ENCODE results near the gene HSD17B12.

HSD17B12 gene

DNA sequence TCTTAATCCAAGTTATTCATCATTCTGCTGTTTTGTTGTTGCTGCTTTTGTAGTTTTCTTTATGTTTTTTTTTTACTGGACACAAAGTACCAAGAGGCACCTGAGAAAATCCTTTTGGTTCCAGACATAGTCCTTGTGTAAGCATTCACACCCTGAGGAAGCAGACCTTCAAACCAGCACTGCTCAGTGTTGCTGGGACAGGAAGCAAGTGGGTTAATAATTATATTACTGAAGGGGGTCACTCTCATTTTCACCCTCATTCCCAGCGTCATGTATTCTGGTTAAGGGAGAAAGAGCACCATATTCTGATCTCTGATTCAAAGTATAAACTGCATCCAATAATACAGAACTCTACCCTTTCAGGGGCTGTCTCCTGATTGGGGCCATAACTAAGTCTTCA lies 194.2 kb downstream of the HSD17B12 start:
- DNase-seq, result no peak

DNA sequence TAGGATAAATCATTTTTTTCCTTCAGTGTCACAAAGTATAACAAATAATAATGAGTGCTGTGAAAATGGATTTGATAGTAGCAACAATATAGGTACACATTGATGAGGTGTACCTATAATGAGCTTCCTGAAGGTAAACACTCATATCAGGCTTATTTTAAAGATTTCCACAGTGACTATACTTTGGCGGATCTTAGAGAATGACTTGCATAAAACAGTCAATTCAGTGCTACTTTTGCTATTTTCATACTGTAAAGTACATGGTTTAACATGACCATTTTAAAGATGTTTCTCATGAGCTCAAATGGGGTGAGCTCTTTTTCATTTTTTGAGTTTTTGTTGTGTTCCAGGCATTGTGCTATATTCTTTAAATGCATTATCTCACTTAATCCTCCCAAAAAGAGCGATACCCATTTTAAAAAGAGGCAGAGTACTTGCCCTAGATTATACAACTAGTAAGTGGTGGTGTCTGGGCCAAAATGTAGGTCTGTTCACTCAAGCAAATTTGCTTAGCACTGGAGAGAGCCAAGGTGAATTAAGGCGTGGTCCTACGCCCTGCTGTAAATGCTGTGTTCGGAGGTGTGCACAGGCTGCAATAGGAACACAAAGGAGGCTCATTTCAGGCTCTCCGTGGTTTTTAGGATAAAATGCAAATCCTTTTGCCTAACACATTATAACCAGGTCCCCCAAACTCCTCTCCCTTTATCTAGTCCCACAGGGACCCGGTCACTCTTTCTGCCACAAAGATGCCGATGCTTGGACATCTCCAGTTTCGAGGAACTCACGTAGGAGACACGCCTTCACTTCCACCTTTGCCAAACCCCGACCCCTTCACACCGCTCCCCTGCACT lies 199.5 kb downstream of the HSD17B12 start:
- no peak for DNase-seq

DNA sequence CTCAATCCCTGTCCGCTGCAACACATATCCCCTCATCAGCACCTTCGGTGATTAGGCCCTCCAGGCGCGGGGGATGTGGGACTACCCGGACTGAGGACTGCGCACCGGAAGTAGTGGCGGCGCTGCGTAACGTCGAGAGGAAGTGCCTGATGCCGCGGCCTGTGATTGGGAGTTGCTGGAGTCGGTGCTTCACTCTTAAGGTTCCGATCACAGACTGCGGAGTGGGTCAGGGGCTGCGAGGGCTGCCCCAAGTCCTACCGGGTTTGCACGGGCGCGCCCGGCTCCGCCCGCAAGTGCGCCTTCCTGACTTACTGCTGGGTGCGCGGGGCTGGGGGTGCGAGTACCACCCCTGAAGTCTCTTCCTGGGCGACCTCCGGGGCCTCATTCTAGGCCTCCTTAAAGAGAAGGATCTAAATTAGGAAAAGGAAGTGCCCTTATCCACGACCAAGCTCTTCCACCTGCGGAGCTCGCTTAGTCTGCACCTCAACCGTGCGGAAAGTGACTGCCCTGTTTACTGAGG lies 200.2 kb downstream of the HSD17B12 start, which contains the start of gene ALKBH3:
Gene ALKBH3, plus strand, starts transcription at position 192 of the 520 bp plus-strand sequence. CDS start 1,822 bp downstream, outside the sequence.
- peak; percentile 78 for DNase-seq

DNA sequence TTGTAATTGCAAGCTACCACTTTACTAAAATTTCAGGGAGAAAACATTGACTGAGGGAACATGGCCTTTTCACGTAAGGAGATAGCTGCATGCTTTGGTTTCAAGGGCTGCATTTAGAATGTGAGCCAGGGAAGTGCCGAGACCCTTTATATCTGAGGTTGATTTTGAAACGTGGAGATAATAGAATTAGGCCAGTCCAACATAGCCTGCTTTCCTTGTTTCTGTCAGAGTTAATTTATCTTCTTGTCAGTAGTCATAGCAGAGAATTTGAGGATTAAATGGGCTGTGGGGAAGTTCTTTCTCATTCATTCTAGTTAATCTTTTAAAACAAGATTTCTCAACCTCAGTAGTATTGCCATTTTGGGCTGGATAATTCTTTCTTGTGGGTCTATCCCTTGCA lies 212.3 kb downstream of the HSD17B12 start:
- DNase-seq, result no peak

DNA sequence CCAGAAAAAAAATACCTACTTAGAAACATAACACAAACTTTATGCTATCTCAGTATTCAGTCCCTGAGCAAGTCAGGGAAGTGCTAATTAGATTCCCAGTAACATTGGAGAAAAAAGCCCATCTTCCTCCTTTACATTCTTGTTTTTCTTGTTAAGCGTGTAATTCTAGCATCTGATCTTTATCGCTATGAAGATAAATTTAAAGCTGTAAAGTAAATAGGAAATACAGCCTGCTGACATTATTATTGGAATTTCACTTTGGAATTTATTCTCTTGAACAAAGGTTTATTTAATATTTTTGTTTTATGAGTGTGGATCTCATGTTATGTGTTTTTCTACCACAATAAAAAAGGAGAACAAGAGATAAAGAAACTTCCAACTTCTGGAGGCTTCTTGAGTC lies 214.0 kb downstream of the HSD17B12 start:
- no peak for DNase-seq

DNA sequence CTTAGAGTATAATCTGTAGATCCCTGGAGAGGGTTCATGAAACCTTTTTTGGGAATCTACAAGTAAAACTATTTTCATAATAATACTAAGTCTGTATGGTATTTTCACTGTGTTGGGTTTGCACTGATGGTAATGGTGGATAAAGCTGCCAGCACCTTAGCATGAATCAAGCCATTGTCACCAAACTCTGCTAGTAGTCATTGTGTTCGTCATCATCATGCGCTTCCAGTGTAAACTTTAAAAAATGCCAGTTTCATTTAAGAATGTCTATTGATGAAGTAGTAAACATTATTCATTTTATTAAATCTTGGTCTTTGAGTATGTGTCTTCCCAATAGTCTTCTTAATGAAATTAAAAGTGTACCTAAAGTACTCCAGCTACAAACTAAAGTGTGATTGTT lies 215.1 kb downstream of the HSD17B12 start:
- DNase-seq, result no peak

DNA sequence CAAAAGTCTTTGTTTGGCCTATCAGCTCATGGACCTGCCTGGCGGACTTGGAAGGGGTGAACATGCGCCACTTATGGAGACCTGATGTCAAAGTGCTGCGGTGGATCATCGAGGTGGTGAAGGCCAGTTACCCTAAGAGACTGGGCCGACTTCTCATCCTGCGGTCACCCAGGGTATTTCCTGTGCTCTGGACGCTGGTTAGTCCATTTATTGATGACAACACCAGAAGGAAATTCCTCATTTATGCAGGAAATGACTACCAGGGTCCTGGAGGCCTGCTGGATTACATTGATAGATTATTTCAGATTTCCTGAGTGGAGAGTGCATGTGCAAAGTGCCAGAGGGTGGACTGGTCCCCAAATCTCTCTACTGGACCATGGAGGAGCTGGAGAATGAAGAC lies 218.0 kb downstream of the HSD17B12 start:
- no peak for DNase-seq

DNA sequence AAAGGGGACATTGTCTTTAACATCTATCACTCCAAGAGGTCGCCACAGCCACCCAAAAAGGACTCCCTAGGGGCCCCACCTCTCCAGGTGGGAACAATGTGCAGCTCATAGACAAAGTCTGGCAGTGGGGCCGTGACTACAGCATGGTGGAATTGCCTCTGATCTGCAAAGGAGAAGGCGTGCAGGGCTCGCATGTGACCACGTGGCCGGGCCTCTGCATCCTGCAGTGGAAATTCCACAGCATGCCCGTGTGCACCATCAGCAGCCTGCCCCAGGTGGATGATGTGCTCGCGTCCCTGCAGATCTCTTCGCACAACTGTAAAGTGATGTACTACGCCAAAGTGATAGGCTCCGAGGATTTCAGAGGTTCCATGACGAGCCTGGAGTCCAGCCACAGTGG lies 218.6 kb downstream of the HSD17B12 start:
- DNase-seq, result no peak

DNA sequence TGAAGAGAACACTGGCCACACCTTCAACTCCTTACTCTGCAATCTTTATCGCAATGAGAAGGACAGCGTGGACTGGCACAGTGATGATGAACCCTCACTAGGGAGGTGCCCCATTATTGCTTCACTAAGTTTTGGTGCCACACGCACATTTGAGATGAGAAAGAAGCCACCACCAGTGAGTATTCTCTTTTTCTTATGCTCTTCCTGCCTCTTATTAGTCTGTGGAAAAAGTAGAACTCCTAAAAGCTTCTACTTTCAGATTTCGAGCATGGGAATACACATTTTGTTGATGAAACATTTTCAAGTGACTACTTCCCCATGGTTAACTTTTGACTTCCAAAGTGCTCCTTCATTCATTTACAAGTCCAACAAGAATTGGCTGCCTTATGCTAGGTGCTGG lies 221.0 kb downstream of the HSD17B12 start:
- DNase-seq, result no peak

DNA sequence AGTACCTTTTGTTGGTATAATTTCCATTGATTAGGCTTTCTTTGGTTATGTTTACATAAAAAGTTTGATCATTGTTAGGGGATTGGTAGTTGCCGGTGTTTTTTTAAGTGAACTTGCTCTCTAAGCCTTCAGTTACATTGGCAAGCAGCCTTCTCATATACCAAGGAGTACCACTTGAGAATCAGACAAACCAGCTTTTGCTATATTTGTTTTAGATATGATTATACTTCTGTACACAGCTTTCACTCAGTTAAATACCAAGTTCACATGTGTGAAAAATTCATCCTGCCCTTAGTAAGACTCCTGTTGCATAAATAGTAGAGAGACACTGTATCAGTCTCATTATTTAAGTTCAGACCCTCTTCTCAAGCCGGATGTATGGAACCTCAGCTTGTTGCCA lies 222.5 kb downstream of the HSD17B12 start:
- DNase-seq, result no peak

DNA sequence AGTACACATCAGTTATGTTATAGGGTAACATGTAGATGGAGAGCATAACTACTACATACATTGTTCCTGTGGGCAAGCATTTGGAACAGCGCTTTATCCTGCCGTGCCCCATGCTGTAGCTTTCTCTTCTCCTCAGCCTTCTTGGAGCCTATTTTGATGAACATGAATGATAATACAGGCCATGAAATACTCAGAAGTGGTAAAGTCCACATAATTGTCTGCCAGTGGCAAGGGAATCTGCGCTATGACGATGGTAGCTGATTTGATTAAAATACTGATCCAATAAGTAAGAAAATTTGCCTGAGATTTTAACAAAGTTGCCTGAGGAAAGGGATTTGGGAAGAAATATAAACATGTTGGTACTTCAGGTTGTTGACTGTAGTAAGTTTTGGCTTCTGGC lies 223.4 kb downstream of the HSD17B12 start:
- no peak for DNase-seq

DNA sequence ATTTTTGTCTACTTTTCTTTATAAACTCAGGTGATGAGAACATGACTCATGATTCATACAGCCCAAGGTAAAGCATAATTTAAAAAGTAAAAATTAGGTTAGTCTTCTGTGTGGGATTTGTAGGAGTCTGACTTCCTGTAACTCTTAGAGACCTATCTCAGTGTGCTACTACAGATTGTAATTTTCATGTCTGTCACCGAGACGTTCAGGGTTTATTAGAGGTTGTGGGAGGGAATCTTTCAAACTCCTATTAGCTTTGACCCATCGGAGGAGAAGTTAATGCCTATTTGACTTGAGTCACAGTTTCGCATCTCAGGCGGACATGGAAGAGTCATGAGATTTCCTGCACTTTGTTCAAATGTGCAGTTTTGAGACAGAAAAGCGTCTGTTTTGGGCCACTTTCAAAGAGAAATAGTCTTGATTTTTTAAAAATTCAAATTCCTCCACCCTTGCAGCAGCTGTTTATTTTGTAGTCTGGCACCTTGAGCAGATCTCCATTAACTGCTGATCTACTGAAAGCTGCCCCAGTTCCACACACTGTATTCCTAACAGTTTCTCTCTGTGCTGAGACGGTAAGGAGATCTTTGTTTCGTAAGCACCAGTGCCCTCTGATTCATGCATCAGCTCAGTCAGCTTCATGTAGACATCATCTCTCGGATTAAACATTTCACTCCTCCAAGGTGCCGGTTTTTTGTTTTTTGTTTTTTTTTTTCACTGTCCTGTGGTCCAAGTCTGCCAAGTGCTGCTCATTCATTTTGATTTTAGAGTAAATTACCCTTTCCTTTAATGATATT lies 224.4 kb downstream of the HSD17B12 start:
- DNase-seq, result no peak

DNA sequence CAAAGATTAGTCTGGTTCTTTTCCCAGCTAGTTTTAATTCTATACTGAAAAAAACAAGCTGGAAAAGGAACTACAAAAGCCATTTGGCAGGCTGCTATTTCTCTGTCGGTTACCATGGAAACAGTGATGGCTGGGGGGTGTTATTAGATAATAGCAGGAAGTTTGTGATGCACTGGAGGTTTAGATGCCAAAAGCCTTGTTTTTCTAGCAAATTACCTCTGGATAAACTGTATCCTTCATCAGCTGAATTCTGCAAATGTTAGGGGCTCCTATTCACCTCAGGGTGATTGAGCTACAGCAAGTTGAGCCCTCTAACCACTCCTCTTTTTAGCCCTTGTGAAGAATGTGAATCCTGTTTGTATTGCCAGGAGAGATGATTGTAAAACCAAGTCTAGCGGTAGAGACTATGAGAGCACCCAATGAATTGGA lies 225.3 kb downstream of the HSD17B12 start:
- no peak for DNase-seq

Measured in NCI-H2029 treated with DMSO at 0.1 percent for 48 hours (cell line).